Fibroblast of lung (primary cell): ENCODE results near the gene PNPLA3. TPM values are rescaled to one million over a fixed set of nuclear protein-coding genes. Genes with fewer than 3 reads are reported as not detected.

Experiments used
- DNase-seq, 2 donors: peaks; one replicate each; pipeline versions ENCODE4 v3.0.0 to v3.0.0-alpha.2; 2010; ENCODE audit warnings: low read depth in 2 of 2
- H2AFZ ChIP-seq: 2 replicates; pipeline ENCODE4 v1.5.1; 2012; ENCODE audit warnings: low read length, control low read depth, inconsistent platforms
- H3K27ac ChIP-seq: 2 replicates; pipeline ENCODE4 v1.5.1; 2011; ENCODE audit warnings: low read length, control low read depth; ENCODE audit not compliant: insufficient read depth
- H3K27me3 ChIP-seq: 2 replicates; pipeline ENCODE4 v1.5.1; 2011; ENCODE audit warnings: mild to moderate bottlenecking, low read length; ENCODE audit not compliant: control insufficient read depth, insufficient read depth
- H3K36me3 ChIP-seq: 2 replicates; pipeline ENCODE4 v1.5.1; 2011; ENCODE audit warnings: low read length; ENCODE audit not compliant: control insufficient read depth, insufficient read depth
- H3K4me1 ChIP-seq: 2 replicates; pipeline ENCODE4 v1.5.1; 2011; ENCODE audit warnings: low read length; ENCODE audit not compliant: control insufficient read depth, insufficient read depth; ENCODE audit errors: extremely low read depth
- H3K4me2 ChIP-seq: 2 replicates; pipeline ENCODE4 v1.5.1; 2011; ENCODE audit warnings: low read length, control low read depth; ENCODE audit not compliant: insufficient read depth; ENCODE audit errors: extremely low read depth
- H3K4me3 ChIP-seq, 4 experiments: fragments of 200-600 bp in 1 of 4; sonication (generic) in 1 of 4; replicated peaks in 1 of 4; 2 replicates each; pipeline ENCODE4 v1.5.1; 2011 to 2016; ENCODE audit warnings: low read length in 4 of 4, low read depth in 3 of 4, mild to moderate bottlenecking in 3 of 4, control low read depth in 2 of 4, inconsistent platforms in 1 of 4, mixed read lengths in 1 of 4; ENCODE audit not compliant: insufficient read depth in 1 of 4; ENCODE audit errors: control extremely low read depth in 1 of 4
- H3K79me2 ChIP-seq: 2 replicates; pipeline ENCODE4 v1.5.1; 2012; ENCODE audit warnings: mild to moderate bottlenecking, low read length, inconsistent platforms; ENCODE audit not compliant: control insufficient read depth, insufficient read depth
- H3K9ac ChIP-seq: 2 replicates; pipeline ENCODE4 v1.5.1; 2011; ENCODE audit warnings: mild to moderate bottlenecking, low read length, control low read depth; ENCODE audit not compliant: insufficient read depth
- H3K9me3 ChIP-seq: 2 replicates; pipeline ENCODE4 v1.5.1; 2012; ENCODE audit warnings: low read depth, low read length; ENCODE audit not compliant: control insufficient read depth, insufficient read depth
- H4K20me1 ChIP-seq: 2 replicates; pipeline ENCODE4 v1.5.1; 2011; ENCODE audit warnings: low read length; ENCODE audit not compliant: control insufficient read depth, insufficient read depth; ENCODE audit errors: extremely low read depth
- EZH2 ChIP-seq: IDR thresholded peaks from 2 replicates; pipeline ENCODE4 v1.5.1; 2012; ENCODE audit warnings: low read length, control low read depth, mild to moderate bottlenecking; ENCODE audit errors: missing control alignments
- polyA plus RNA-seq, 2 donors: library from polyadenylated mRNA; depleted of rRNA in 1 of 2; stranded (reverse) in 1 of 2; unstranded in 1 of 2; fragments of >200 nt; gene quantifications; 2 replicates each; pipeline ENCODE4 v1.2.1, GENCODE V29; 2011 to 2012; ENCODE audit warnings: missing spikeins in 1 of 2
- total RNA-seq: library from RNA; depleted of rRNA; stranded (reverse); fragments of >200 nt; gene quantifications from 2 replicates; pipeline ENCODE4 v1.2.1, GENCODE V29; 2014
- TF ChIP-seq, protein P1 (sequence below), 2 donors: IDR thresholded peaks in 1 of 2; conservative IDR thresholded peaks in 1 of 2; 1 replicate in 1 of 2; 2 replicates in 1 of 2; pipeline ENCODE4 v1.5.1; 2011 to 2012; ENCODE audit warnings: low read length in 2 of 2, control low read depth in 1 of 2, inconsistent platforms in 1 of 2, low read depth in 1 of 2, mild to moderate bottlenecking in 1 of 2

PNPLA3 gene
- total and polyA plus RNA-seq, 2 donors (not counting 1 experiment from before 2014, with no cell fraction given): 6.8 to 12.6 TPM

DNA sequence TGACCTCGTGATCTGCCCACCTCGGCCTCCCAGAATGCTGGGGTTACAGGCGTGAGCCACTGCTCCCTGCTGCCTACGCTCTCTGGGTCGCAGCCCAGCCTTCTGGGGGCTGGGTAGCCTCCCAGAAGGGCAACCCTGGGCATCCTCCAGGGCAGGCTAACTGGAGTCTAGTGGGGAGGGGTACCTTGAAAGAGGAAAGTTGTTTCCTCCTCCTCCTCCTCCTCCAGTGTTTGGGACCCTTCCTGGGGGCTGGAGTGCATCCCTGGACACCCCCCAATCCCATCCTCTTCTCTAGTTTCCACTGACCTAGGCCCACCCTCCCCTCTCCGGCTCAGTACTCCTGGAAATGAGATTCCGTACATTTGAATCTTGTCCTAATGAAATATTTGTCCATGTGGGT is 1.3 kb downstream of the PNPLA3 start:
- TF ChIP-seq, protein P1, sequence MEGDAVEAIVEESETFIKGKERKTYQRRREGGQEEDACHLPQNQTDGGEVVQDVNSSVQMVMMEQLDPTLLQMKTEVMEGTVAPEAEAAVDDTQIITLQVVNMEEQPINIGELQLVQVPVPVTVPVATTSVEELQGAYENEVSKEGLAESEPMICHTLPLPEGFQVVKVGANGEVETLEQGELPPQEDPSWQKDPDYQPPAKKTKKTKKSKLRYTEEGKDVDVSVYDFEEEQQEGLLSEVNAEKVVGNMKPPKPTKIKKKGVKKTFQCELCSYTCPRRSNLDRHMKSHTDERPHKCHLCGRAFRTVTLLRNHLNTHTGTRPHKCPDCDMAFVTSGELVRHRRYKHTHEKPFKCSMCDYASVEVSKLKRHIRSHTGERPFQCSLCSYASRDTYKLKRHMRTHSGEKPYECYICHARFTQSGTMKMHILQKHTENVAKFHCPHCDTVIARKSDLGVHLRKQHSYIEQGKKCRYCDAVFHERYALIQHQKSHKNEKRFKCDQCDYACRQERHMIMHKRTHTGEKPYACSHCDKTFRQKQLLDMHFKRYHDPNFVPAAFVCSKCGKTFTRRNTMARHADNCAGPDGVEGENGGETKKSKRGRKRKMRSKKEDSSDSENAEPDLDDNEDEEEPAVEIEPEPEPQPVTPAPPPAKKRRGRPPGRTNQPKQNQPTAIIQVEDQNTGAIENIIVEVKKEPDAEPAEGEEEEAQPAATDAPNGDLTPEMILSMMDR (conservative IDR thresholded peaks at IDR 0.05 in 1 of 2, IDR thresholded peaks at IDR 0.05 in 1 of 2; ENCODE audit: low read depth in 1 of 2, low read length in 2 of 2): no peak
- no peak for TF ChIP-seq EZH2
- no peak overlapping the region for H3K4me2 ChIP-seq
- H3K27me3 ChIP-seq: no peaks in the 10 kb centered on the region
- H2AFZ ChIP-seq: no peak overlapping the region
- no peak for DNase-seq
- peaks cover 24% of the 10 kb centered on the region for H3K4me1 ChIP-seq
- H4K20me1 ChIP-seq: no peaks in the 10 kb centered on the region
- H3K27ac ChIP-seq: no peak overlapping the region
- no peaks in the 10 kb centered on the region for H3K79me2 ChIP-seq
- H3K36me3 ChIP-seq: peaks cover 7% of the 10 kb centered on the region
- no peaks in the 10 kb centered on the region for H3K9me3 ChIP-seq
- no peak overlapping the region for H3K9ac ChIP-seq
- H3K4me3 ChIP-seq: peak overlapping the region in 2 of 4 experiments; percentile 60 to 74

DNA sequence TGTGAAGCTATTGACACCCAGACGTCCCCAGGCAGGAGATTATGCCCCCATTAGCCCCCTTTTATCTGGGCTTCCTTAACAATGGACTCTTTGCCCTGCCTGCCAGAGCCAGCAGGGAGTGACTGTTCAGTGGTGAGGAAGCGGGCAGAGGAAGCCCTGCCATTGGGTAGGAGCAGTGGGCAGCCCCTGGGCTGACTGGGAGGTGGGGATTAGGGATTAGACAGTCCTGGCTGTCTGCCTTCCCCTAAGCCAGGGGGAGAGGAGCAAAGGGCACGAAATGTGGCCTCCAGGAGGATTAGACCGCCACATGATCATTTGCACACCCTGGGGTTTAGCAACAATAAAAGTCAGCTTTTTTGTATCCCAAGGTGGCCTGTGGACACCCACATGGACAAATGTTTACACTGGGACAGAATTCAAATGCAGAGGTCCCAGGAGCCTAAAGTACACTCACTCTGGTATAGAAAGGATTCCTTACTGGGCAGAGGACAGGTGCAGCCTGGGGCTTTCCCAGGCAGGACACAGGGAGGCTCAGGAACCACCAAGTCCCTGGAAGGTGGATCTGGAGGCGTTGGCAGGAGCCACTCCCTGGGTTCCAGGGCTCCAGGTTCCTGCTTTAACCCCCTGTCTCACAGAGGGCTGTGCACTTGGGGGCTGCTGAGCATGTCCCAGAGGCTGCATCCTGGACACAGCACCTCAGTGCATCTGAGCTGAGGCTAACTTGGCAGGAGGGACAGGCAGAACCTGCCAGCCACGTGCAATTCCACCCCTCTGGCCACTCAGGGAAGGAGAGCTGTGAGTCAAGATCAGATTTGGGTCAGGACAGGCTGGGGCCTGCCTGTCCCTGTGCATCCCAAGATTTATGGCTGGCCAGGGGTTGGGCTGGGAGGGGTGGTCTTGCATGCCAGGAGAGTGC is 2.1 kb downstream of the PNPLA3 start:
- H3K9me3 ChIP-seq: no peaks in the 10 kb centered on the region
- H2AFZ ChIP-seq: no peak overlapping the region
- H4K20me1 ChIP-seq: no peaks in the 10 kb centered on the region
- peaks cover 22% of the 10 kb centered on the region for H3K4me1 ChIP-seq
- no peak overlapping the region for H3K9ac ChIP-seq
- no peaks in the 10 kb centered on the region for H3K27me3 ChIP-seq
- no peak for TF ChIP-seq EZH2
- TF ChIP-seq, protein P1 (conservative IDR thresholded peaks at IDR 0.05 in 1 of 2, IDR thresholded peaks at IDR 0.05 in 1 of 2; ENCODE audit: low read depth in 1 of 2, low read length in 2 of 2): no peak
- H3K4me3 ChIP-seq: peak overlapping the region in 2 of 4 experiments; percentile 60 to 74
- no peak overlapping the region for H3K27ac ChIP-seq
- H3K36me3 ChIP-seq: peaks cover 7% of the 10 kb centered on the region
- DNase-seq: peak in 1 of 2 donors; percentile 25
- no peaks in the 10 kb centered on the region for H3K79me2 ChIP-seq
- H3K4me2 ChIP-seq: no peak overlapping the region

DNA sequence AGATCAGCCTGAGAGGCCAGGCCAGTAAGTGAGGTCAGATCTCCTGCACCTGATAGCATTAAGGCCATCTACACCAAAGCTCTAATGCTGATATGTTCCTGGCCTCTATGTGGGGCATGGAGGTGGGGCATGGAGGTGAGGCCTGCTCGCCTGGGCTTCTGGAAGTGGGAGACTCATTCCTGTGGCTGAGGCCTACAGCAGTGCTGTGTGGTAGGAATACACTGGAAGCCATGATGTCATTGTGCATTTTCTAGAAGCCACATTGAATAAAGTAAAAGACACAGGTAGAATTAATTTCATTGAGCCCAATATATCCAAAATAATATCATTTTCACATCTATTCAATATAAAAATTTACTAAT is 2.7 kb downstream of the PNPLA3 start:
- Histone ChIP-seq H3K79me2 (no peaks in the 10 kb centered on the region), H3K27ac (no peak overlapping the region), H3K4me3 (no peak overlapping the region), H3K4me2 (no peak overlapping the region), H4K20me1 (no peaks in the 10 kb centered on the region), H3K36me3 (peaks cover 7% of the 10 kb centered on the region), H3K27me3 (no peaks in the 10 kb centered on the region), H3K9me3 (no peaks in the 10 kb centered on the region), H2AFZ (no peak overlapping the region), H3K4me1 (peaks cover 16% of the 10 kb centered on the region), H3K9ac (no peak overlapping the region)
- TF ChIP-seq EZH2: no peak
- TF ChIP-seq, protein P1 (conservative IDR thresholded peaks at IDR 0.05 in 1 of 2, IDR thresholded peaks at IDR 0.05 in 1 of 2; ENCODE audit: low read depth in 1 of 2, low read length in 2 of 2): no peak
- peak in 1 of 2 donors; percentile 42 for DNase-seq
